HTERT RPE-1 (cell line): ENCODE data around the gene SPAG6.
"Not testable (repeated sequence)": the region's sequence is repeated elsewhere in the genome, so short reads cannot be mapped to it uniquely, and the experiment has no call there.

Source experiments
- in situ Hi-C: fragments of 300-500 bp; cut with MboI; formaldehyde crosslinking; loops from 4 replicates; pipeline ENCODE4 v1.14.3; 2020; ENCODE audit warnings: low sequenced_read_pairs

The SPAG6 gene

DNA sequence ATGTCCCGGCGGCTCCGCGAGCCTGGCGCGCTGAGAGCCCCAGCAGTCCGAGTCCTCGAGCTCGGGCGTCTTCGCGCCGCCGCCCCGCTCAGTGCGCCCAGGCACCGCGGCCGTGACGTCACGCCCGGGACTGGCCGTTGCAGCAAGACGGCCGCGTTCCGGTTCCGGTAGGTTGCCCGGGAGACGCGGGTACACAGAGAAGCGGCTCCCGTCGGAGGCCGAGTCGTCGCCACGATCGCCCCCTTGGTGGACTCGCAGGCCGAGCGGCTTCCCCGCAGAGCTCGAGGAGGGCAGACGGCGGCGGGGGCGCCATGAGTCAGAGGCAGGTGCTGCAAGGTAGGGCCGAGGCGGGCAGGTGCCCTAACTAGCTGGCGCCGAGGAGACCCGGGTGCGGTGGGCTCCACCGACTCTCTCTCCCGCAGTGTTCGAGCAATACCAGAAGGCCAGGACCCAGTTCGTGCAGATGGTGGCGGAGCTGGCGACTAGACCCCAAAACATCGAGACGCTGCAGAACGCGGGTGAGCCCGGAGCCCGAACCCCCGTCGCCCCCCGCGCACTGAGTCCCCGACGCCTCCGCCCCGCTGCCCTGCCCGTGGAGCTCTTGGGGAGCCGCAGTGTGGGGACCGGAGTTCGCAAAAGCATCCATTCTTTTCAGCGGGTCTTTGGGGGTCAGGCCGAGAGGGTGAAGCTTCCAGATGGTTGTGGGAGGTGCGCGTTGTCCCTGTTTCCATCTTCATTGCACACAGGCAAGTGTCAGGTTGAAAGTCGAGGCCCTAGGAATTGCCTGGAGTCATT, at the start of gene SPAG6:
Gene SPAG6, plus strand, starts transcription at position 196 of the 795 bp plus-strand sequence. Its CDS starts 116 bp downstream, at position 312.
- in situ Hi-C loops = no loop called here

DNA sequence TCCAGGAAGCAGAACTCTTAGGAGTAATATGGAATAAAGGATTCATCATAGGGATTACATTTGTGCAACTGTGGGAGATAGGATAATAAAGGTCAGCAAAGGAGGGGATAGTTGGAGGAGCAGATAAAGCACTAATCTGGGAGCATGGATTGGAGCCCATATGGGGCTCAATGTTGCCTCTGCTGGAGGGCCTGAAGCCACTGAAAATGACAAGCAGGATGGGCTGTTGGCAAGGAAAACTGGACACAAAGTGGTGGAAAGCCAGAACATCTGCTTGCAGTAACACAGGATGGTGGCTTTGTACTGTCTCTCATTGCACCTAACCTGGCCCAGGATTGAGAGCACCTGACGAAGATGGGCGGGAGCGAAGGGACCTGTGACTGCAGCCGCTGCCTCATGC, 44.1 kb upstream of the SPAG6 start:
- in situ Hi-C loops = no loop called here

DNA sequence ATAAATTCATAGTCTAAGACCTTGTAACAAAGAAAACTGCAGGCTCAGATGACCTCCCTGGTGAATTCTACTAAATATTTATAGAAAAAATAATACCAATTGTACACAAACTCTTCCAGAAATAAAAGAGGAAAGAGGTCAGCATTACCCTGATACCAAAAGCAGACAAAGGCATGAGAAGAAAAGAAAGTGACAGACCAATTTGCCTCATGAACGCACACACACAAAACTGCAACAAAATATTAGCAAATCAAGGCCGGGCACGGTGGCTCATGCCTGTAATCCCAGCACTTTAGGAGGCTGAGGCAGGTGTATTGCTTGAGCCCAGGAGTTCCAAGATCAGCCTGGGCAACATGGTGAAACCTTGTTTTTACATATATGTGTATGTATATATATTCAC, 41.8 kb upstream of the SPAG6 start:
- in situ Hi-C loops = no loop called here

DNA sequence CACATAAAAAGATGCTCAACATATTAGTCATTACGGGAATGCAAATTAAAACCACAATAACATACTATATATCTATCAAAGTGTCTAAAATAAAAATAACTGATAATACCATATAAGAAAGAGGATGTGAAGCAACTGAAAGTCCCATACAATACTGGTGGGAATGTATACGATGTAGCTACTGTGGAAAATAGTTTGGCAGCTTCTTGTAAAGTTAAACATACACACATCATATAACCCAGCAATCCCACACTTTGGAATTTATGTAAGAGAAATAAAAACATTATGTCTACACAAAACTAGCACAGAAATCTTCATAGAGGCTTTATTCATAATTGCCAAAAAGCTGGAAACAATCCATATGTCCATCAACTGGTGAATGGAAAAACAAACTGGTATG, 39.6 kb upstream of the SPAG6 start:
- in situ Hi-C loops = no loop called here

DNA sequence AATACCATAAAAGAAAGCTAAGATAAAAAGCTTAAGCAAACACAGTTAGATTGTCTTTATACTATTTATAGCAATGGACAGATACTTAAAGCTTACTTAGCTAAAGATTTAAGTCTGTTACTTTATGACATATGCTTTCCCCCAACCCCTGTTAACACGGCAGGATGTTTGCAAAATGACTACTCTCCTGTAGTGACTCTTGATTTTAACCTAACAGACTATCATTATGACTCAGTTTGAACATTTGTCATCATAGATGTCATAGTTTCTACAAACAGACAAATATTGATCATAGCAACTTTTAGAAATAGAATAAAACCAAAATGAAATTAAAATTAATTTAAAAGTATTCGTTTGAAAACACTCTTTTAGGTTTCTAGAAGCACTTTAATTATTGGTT, 36.9 kb upstream of the SPAG6 start:
- in situ Hi-C loops = no loop called here

DNA sequence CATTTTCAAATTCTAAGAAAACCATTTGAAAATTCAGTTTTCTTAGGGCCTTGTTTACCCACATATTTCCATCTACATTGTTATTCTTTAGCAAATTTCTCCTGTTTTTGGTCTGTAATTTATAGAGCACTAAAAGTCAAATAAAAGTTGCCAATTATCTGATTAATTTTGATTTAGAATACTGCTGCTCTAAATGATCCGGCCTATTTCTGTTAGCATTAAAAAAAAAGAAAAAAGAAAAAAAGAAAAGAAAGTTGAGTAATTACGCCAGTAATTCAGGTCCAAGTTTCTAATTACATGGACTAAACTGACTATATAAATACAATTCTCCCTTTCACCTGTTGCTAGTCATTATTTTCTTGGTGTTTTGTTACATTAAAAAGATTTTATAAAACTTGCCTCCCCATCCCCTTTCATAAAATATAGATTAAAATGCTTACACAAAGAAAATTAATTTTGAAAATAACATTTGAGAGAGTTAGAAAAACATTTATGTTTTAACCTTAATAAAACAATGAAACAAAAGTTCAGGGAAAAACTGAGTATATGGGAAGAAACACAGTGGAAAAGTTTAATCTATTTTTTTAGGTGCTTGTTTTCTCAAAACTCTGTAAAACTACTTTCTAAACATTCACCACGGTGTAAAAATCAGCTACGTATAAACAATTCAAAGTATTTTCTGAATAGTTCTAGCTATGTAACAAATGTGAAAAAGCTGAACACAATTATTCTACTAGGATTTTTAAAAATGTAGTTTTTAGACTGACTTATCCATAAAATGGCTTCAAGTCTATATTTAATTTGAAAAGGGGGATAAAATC, 35.9 kb upstream of the SPAG6 start:
- in situ Hi-C loops = no loop called here

DNA sequence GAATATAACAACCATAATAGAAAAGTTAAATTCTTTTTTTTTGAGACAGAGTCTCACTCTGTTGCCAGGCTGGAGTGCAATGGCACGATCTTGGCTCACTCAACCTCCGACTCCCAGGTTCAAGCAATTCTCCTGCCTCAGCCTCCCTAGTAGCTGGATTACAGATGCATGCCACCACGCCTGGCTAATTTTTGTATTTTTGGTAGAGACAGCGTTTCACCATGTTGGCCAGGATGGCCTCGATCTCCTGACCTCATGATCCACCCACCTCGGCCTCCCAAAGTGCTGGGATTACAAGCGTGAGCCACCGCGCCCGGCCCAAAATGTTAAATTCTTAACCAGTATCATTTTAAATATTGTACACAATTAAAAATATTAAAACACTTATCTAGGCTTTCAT, 35.3 kb upstream of the SPAG6 start:
- in situ Hi-C loops = not testable (repeated sequence)

DNA sequence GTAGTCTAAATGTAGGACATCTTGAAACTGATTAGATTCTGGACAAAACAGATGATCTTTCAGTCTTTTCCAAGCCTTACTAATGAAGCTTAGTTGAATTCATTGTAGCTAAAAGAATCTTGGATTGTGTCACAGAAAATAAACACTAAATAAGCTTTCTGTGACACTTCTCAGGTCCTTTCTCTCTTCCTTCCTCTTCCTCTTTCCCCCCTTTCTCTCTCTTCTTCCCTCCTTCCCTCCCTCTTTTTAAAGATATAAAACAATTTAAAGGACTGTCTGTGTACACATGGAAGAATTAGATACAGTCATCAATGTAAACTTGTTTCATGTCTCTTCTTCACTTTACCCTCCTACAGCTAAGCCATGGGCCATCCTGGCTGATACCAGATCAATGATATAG, 34.4 kb upstream of the SPAG6 start:
- in situ Hi-C loops = no loop called here

DNA sequence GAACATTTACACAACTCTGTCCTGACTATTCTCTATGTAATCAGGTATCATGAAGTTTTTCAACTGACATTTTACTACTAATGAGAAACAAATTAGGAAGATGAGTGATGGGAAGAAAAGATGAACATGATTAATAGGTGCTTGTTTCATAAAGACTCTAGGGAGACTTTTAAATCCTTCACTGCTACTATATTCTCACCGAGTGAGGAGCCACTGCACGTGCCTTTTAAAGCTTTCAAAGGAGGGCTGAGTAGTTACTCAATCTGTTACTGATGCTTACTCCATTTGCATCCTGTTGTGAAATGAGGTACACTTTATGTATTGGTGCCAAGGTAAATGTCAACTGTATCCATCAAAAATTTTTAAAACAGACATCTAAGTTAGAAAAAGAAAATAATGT, 30.4 kb upstream of the SPAG6 start:
- in situ Hi-C loops = no loop called here

DNA sequence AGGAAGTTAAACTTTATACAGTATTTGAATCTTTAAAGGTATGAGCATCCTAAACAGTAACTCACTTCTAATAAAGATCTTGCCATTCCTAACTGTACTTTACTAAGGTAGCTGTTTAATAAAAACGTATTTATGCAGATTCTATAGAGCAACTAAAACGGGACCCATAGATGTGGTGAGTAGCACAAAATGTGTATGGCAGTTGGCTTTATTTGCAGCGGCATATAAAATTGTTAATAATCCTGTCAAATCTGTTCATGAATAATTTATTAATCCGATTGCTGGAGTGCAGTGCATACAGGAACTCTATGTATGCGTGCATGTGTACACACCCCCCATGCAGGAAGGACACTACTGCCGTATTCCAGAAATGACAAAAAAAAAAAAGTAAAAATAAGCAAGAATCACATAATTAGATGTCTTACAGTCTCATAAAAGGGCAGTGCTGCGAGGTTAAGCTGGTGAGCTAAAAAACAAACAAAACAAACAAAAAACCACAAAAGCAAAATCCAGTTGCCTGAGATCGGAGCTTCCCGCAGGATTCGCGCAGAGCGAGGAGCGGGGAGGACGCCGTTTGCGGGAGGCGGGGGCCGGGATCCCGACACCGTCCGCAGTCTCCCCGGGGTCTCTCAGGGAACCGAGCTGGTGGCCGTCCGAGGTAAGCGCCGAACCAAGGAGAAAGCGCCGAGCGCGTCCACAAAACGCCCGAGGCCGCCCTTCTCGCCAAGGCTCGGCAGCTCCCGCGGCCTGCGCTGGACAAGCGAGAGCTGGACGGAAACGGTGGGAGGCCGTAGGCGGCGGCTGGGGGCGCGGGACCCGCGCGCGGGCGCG, 29.6 kb upstream of the SPAG6 start:
- in situ Hi-C loops = no loop called here

DNA sequence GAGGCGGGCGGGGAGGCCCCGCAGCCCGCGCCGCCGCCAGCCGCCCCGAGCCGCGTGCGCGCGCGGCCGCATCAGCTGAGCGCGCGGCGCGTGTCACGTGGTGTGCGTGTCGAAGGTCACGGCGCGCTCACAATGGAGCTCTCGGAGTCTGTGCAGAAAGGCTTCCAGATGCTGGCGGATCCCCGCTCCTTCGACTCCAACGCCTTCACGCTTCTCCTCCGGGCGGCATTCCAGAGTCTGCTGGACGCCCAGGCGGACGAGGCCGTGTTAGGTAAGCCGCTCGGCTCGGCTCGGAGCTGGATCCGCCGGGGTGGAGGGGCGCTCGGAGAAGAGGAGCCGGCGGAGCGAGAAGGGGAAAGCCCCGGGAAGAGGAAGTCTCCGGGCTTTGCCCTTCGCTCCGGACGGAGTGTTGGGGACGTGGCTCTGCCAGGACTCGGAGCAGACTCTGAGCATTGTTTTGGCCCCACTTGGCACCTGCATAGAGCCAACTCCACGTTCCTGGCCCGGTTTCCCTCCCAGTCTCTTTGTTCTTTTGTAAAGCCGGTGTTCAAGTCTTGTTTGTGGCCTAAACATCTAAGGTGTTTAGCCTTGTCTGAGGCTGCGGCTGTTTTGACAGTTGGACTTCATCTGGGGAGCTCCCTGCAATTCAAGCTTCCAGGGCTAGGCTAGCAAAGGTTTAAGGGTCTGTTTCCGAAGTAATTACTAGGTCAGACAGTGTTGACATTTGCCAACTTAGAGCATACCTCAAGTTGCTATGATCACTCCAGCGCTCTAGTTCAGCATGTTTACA, 28.8 kb upstream of the SPAG6 start, which contains the start of gene COMMD3:
Gene COMMD3, plus strand, starts transcription at position 103 of the 790 bp plus-strand sequence. Its CDS starts 30 bp downstream, at position 133.
- in situ Hi-C loops = no loop called here

DNA sequence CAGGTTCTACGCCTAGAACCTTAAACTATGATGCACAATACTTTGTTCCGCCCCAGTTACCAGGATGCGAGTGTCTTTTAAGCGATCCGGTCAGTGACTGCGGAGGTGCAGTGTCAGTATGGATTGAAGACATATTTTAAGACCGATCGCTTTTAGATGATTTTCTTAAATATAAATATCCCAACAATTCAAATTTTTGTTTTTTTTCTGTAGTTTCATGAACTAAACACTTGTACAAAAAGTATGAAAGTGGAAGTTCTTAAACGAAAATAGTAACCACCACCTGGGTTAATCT, 28.3 kb upstream of the SPAG6 start:
- in situ Hi-C loops = no loop called here

DNA sequence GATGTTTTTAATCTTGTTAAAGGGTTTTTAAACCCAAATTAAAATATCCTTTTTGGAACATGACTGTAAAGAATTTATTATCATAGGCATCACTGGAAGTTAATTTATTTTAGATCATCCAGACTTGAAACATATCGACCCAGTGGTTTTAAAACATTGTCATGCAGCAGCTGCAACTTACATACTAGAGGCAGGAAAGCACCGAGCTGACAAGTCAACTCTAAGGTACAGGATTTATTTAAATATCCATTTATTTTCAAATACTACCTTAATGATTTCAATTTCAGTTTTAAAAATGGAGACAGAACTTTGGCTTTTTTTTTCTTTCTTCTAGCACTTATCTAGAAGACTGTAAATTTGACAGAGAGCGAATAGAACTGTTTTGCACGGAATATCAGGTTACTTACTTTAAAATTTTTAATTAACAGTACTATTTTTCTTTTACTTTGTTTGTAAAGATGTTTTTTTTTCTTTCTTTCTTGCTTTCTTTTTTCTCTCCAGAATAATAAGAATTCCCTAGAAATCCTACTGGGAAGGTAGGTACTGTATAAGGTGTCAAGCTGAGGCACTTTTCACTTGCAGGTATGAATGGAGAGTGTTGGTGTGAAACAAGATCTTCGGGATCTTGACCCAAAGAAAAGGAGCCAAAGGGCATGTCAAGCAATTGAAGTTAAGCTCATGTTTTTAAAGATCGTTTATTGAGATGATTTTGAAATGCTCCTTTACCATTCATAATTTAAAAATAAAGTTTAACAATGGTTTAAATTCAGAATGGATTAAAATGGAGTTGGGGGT, 27.3 kb upstream of the SPAG6 start:
- in situ Hi-C loops = no loop called here

DNA sequence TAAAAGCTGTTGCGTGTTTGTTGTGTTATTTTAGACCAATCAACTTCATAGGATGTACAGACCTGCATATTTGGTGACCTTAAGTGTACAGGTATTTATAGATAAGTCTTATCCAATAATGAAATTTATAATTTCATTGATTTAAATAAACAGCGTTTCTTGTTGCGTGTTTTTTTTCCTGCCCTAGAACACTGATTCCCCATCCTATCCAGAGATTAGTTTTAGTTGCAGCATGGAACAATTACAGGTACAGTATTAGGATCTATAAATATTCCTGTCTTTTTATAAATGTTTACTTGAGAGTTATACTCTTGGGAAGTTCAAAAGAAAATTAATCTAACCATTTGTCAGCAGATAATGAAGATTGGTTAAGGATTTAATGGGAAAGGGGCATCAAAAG, 26.5 kb upstream of the SPAG6 start:
- in situ Hi-C loops = no loop called here

DNA sequence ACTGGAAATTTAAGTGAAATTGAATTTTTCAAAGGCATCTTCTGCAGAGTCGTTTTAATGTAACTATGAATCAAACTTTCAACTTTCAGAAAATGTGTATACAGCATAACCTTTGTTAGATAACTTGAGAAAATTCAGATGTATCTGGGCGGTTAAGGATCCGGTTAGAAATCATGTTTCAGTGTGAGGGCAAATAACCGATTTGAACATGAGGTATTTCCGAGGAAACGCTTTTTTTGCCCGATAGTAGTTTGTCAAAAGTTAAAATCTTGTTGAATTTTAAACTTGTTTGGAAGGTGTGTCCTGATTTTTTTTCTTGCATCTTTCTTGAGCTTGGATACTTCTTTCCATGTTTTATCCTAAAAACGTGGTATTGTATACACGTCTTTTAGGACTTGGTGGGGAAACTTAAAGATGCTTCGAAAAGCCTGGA, 25.7 kb upstream of the SPAG6 start:
- in situ Hi-C loops = no loop called here

DNA sequence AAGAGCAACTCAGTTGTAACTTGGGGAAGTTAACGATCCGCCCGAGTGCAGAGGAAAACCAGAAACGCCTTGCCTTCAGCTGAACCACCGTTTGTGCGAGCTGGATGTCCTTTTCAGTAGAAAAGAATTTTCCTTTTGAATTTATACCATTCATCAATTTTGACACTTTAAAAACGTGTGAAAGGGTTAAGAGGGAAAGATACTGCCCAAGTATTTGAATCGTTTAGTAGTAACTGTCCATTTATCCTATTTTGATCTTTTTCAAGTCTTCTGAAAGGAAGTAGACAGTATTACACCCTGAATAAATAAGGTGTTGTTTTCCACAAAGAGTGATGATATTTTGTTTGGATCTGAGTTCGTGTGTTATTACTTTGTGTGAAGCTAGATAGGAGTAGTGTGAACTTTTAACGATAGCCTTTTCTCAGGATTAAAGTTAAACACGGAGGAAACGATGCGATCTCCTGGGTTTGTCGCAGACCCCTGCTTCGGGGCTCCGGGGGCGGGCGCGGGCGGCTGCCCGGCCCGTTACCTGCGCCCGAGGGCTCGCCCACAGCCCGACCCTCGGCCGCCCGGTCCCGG, 25.2 kb upstream of the SPAG6 start:
- in situ Hi-C loops = no loop called here

DNA sequence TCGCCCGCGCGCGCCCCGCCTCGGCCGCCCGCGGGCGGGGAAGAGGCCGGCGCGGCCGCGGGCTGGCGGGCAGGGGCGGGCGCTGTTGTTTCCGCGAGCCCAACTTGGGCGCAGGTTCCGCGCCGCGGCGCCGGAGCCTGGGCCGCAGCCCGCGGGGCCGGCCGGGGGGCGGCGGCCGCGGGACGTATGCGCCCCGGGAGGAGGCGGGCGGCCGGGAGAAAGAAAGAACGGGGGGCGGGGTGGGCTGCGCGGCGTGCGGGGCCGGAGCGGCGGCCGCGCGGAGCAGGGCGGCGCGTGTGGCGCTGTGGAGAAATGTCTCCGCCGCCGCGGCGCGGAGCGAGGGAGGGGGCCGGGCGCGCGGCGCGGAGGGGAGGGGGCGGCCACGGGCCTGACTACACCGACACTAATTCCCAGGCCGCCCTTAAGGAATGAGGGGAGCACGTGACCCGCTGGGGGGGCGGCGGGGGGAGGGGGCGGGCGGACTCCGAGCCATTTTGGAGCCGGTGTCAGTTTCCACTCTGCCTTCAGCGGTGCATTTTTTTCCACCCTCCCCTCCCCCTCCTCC, 24.6 kb upstream of the SPAG6 start, which contains the start of gene BMI1:
Gene BMI1, plus strand, starts transcription at position 509 of the 565 bp plus-strand sequence. CDS start 5,351 bp downstream, outside the sequence.
- in situ Hi-C loops = no loop called here

DNA sequence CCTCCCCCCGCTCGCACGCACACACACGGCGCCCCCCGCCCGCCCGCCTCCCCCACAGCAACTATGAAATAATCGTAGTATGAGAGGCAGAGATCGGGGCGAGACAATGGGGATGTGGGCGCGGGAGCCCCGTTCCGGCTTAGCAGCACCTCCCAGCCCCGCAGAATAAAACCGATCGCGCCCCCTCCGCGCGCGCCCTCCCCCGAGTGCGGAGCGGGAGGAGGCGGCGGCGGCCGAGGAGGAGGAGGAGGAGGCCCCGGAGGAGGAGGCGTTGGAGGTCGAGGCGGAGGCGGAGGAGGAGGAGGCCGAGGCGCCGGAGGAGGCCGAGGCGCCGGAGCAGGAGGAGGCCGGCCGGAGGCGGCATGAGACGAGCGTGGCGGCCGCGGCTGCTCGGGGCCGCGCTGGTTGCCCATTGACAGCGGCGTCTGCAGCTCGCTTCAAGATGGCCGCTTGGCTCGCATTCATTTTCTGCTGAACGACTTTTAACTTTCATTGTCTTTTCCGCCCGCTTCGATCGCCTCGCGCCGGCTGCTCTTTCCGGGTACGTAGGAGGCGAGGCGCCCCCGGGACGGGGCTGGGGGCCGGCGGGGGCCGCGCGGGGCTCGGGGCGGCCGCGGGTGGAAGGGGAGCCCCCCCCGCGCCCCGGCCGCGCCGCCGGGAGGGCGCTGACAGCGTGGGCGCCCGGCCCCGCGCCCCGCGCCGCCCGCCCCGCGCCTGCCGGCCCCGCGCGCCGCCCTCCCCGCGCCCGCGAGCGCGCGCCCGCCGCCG, 24.0 kb upstream of the SPAG6 start:
- in situ Hi-C loops = no loop called here
